HL-60 (cell line): ENCODE results near the gene KRT15.

Source experiments
- DNase-seq, 2 experiments: peaks; one replicate each; pipeline ENCODE4 v3.0.0-alpha.2; 2010 to 2020; ENCODE audit warnings: low read depth in 1 of 2, low spot score in 1 of 2
- H3K27ac ChIP-seq: fragments of 250-450 bp; sonication (Bioruptor Pico); replicated peaks from 2 replicates; pipeline ENCODE4 v1.5.1; 2020; ENCODE audit warnings: mild to moderate bottlenecking, moderate library complexity
- H3K27me3 ChIP-seq: fragments of 250-450 bp; sonication (Bioruptor Pico); 2 replicates; pipeline ENCODE4 v1.5.1; 2021; ENCODE audit warnings: mild to moderate bottlenecking, moderate library complexity; ENCODE audit not compliant: insufficient read depth, poor library complexity, severe bottlenecking
- H3K4me3 ChIP-seq: replicated peaks from 2 replicates; pipeline ENCODE4 v1.5.1; 2011; ENCODE audit warnings: mild to moderate bottlenecking, control low read depth, low read length; ENCODE audit not compliant: insufficient read depth
- CTCF ChIP-seq: IDR thresholded peaks from one replicate; pipeline ENCODE4 v1.5.1; 2011; ENCODE audit warnings: low read length, control low read depth, inconsistent platforms; ENCODE audit not compliant: insufficient read depth
- GABPA ChIP-seq: IDR thresholded peaks from 2 replicates; pipeline ENCODE4 v1.6.1; 2012; ENCODE audit warnings: low read depth
- POLR2AphosphoS5 ChIP-seq: IDR thresholded peaks from 2 replicates; pipeline ENCODE4 v1.6.1; 2012; ENCODE audit warnings: low read depth
- REST ChIP-seq: IDR thresholded peaks from 2 replicates; pipeline ENCODE4 v1.6.1; 2012; ENCODE audit warnings: low read depth; ENCODE audit not compliant: insufficient replicate concordance
- SPI1 ChIP-seq: IDR thresholded peaks from 2 replicates; pipeline ENCODE4 v1.6.1; 2012; ENCODE audit warnings: low read depth, mild to moderate bottlenecking, borderline replicate concordance

The KRT15 gene

GRCh38 chr17:41535764-41536481 lies 17.2 kb upstream of the KRT15 start:
- Histone ChIP-seq H3K27ac (no peak overlapping the region), H3K4me3 (no peak overlapping the region), H3K27me3 (peaks cover 4% of the 10 kb centered on the region)
- TF ChIP-seq CTCF (no peak), SPI1 (no peak), GABPA (no peak)
- DNase-seq, result no peak

- Histone ChIP-seq H3K27ac (no peak overlapping the region), H3K27me3 (peaks cover 11% of the 10 kb centered on the region), H3K4me3 (no peak overlapping the region)
- TF ChIP-seq SPI1 (no peak), POLR2AphosphoS5 (no peak), GABPA (no peak), CTCF (no peak), REST (no peak)
- DNase-seq, result no peak
Measured at GRCh38 chr17:41534899-41535546, 16.3 kb upstream of the KRT15 start.

GRCh38 chr17:41533613-41534012 lies 14.9 kb upstream of the KRT15 start:
- no peak overlapping the region for H3K27ac ChIP-seq
- no peak for DNase-seq
- TF ChIP-seq REST, result no peak
- TF ChIP-seq GABPA, result no peak
- H3K4me3 ChIP-seq, result no peak overlapping the region
- H3K27me3 ChIP-seq, result peaks cover 17% of the 10 kb centered on the region

- Histone ChIP-seq H3K27ac (no peak overlapping the region), H3K27me3 (peaks cover 22% of the 10 kb centered on the region), H3K4me3 (no peak overlapping the region)
- TF ChIP-seq SPI1 (no peak), REST (no peak), GABPA (no peak), POLR2AphosphoS5 (no peak), CTCF (no peak)
- DNase-seq, result no peak
Measured at GRCh38 chr17:41532947-41533570, 14.4 kb upstream of the KRT15 start.
